G401 (cell line): ENCODE results near the gene LRRC72. TPM values are rescaled to one million over a fixed set of nuclear protein-coding genes. Genes with fewer than 3 reads are reported as not detected.

Source experiments
- DNase-seq: peaks from one replicate; pipeline ENCODE4 v3.0.0-alpha.2; 2015; ENCODE audit warnings: low spot score
- in situ Hi-C: cut with HindIII; loops from 2 replicates; pipeline ENCODE4 v1.10.0; 2016; ENCODE audit warnings: low sequenced_read_pairs, mixed read lengths
- total RNA-seq: library from RNA; depleted of rRNA; stranded (reverse); fragments of >200 nt; shearing (Covaris generic); gene quantifications from 2 replicates; pipeline ENCODE4 v1.2.3, GENCODE V29; 2014; rRNA removed

LRRC72 gene
- total RNA-seq, 1 experiment from 2014 or later = not detected

GRCh38 chr7:16603633-16604032 lies 77.0 kb downstream of the LRRC72 start:
- in situ Hi-C loops = no loop called here
- DNase-seq = no peak

DNA sequence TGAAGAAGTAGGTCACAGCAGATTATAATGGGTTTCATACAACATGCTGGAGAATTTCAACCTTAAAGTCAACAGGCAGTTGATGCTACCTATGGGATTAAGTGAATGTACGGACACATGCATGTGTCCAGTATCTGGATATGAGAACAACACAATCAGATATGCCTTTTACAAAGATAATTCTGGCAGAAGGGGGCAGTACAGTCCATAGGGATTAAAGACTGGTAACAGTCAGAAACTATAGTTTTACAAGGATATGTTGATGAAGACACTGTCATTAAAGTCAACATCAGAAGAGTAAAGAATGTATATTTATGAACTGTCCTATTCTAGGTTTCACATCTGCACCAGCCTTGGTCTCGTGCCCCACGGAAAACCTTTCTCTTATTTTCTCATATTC lies 77.4 kb downstream of the LRRC72 start:
- in situ Hi-C loops = no loop called here
- peak; percentile 8 for DNase-seq

- in situ Hi-C loops = no loop called here
- no peak for DNase-seq
These were observed 80.1 kb downstream of the LRRC72 start for GRCh38 chr7:16606704-16607103.

GRCh38 chr7:16609842-16610450 lies 83.3 kb downstream of the LRRC72 start:
- in situ Hi-C loops = no loop called here
- DNase-seq = no peak

GRCh38 chr7:16611711-16612110 lies 85.1 kb downstream of the LRRC72 start:
- DNase-seq = no peak
- in situ Hi-C loops = no loop called here

- no peak for DNase-seq
- in situ Hi-C loops = no loop called here
These were observed 88.6 kb downstream of the LRRC72 start for GRCh38 chr7:16615228-16615627.

- no peak for DNase-seq
- in situ Hi-C loops = no loop called here
These were observed 89.5 kb downstream of the LRRC72 start for GRCh38 chr7:16616122-16616521.

- in situ Hi-C loops = no loop called here
- no peak for DNase-seq
These were observed 89.9 kb downstream of the LRRC72 start for GRCh38 chr7:16616542-16616941.

- in situ Hi-C loops = no loop called here
- no peak for DNase-seq
These were observed 93.4 kb downstream of the LRRC72 start for GRCh38 chr7:16619979-16620408.

DNA sequence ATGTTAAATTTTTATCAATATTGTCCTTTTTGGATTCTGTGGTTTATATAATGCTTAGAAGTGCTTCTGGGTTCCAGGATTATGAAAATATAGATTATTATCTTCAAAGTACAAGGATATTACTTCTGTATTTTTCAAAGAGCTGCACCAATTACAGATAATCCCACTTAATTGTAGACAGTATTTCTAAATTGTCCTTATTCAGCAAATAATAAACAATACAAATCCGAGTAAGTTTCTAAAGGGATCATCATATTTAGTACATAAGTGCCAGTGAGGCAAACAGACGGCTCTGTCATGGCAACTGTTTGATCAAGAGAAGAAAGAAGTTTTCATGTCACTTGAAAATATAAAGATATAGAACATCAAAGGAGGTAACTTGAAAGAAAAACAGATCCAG lies 99.8 kb downstream of the LRRC72 start:
- in situ Hi-C loops = no loop called here
- DNase-seq = no peak

DNA sequence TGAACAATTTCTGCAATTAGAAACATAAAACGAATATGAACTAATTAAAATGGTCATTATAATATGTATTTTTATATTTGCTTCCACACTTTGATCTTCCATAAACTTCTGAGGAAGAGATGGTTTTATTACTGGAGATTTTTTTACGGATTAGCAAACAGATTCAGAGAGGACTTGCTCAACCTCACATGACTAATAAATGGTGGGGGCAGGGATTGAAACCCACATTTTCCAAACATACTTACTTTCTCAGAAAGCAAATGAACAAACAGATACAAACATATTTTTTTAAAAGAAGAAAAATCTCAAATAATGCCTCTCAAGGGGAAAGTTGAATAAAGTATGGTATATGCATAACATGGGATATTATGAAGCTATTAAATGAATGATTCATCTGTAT lies 100.6 kb downstream of the LRRC72 start:
- in situ Hi-C loops = no loop called here
- DNase-seq = no peak

GRCh38 chr7:16630654-16631053 lies 104.0 kb downstream of the LRRC72 start:
- in situ Hi-C loops = no loop called here
- no peak for DNase-seq

Other genes starting within 250 kb of the LRRC72 start
- 0.25 and 0.58 TPM in 2 replicates for gene CRPPA, start 105.3 kb upstream of the LRRC72 start, total RNA-seq
- 0.18 TPM in 1 of 2 replicates, not detected in the other for gene SOSTDC1, start 61.1 kb upstream of the LRRC72 start, total RNA-seq
- gene ANKMY2, start 118.9 kb downstream of the LRRC72 start, total RNA-seq = 13.4 and 20.5 TPM in 2 replicates
- 52.2 and 64.7 TPM in 2 replicates for gene BZW2, start 119.4 kb downstream of the LRRC72 start, total RNA-seq
- not detected in 2 replicates for gene TSPAN13, start 226.9 kb downstream of the LRRC72 start, total RNA-seq